HS-5 (cell line): Measurements from ENCODE around the gene DNAJA3.

Experiments
- DNase-seq: peaks from one replicate; pipeline ENCODE4 v3.0.0-alpha.2; 2012; ENCODE audit warnings: low read depth

The DNAJA3 gene

GRCh38 chr16:4425378-4426020 lies at the start of gene DNAJA3:
DNAJA3 (plus strand) TSS chr16:4425868; CDS start chr16:4425882, 14 bp downstream.
- peak; percentile 82 for DNase-seq

GRCh38 chr16:4376126-4376892 lies 49.4 kb upstream of the DNAJA3 start:
- no peak for DNase-seq

GRCh38 chr16:4376893-4377572 lies 48.6 kb upstream of the DNAJA3 start:
- no peak for DNase-seq

- no peak for DNase-seq
Observed at GRCh38 chr16:4377573-4378154, 48.0 kb upstream of the DNAJA3 start.

- no peak for DNase-seq
Observed at GRCh38 chr16:4378161-4378666, 47.5 kb upstream of the DNAJA3 start.

- DNase-seq, result no peak
Observed at GRCh38 chr16:4378999-4379690, 46.5 kb upstream of the DNAJA3 start.

- no peak for DNase-seq
Observed at GRCh38 chr16:4380119-4381063, 45.3 kb upstream of the DNAJA3 start.

GRCh38 chr16:4381072-4381934 lies 44.4 kb upstream of the DNAJA3 start:
- DNase-seq, result no peak

GRCh38 chr16:4381935-4382794 lies 43.5 kb upstream of the DNAJA3 start:
- no peak for DNase-seq

GRCh38 chr16:4382795-4383357 lies 42.8 kb upstream of the DNAJA3 start:
- DNase-seq, result no peak

- DNase-seq, result no peak
Observed at GRCh38 chr16:4383591-4384444, 41.9 kb upstream of the DNAJA3 start.

- DNase-seq, result no peak
Observed at GRCh38 chr16:4384509-4384942, 41.1 kb upstream of the DNAJA3 start.

- DNase-seq, result no peak
Observed at GRCh38 chr16:4385066-4385788, 40.4 kb upstream of the DNAJA3 start.

- no peak for DNase-seq
Observed at GRCh38 chr16:4385789-4386450, 39.7 kb upstream of the DNAJA3 start.

- DNase-seq, result no peak
Observed at GRCh38 chr16:4386451-4386805, 39.2 kb upstream of the DNAJA3 start.

- DNase-seq, result no peak
Observed at GRCh38 chr16:4386951-4387565, 38.6 kb upstream of the DNAJA3 start.
